Kidney capillary endothelial cell (primary cell): Measurements from ENCODE around the gene SLC23A3.

Source experiments
- DNase-seq: peaks from one replicate; pipeline ENCODE4 v3.0.0-alpha.2; 2018; ENCODE audit warnings: low spot score

SLC23A3 gene, protein sequence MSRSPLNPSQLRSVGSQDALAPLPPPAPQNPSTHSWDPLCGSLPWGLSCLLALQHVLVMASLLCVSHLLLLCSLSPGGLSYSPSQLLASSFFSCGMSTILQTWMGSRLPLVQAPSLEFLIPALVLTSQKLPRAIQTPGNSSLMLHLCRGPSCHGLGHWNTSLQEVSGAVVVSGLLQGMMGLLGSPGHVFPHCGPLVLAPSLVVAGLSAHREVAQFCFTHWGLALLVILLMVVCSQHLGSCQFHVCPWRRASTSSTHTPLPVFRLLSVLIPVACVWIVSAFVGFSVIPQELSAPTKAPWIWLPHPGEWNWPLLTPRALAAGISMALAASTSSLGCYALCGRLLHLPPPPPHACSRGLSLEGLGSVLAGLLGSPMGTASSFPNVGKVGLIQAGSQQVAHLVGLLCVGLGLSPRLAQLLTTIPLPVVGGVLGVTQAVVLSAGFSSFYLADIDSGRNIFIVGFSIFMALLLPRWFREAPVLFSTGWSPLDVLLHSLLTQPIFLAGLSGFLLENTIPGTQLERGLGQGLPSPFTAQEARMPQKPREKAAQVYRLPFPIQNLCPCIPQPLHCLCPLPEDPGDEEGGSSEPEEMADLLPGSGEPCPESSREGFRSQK

GRCh38 chr2:219169930-219170654 lies at the start of gene SLC23A3:
Gene SLC23A3, minus strand, starts transcription at chr2:219170029. Its CDS starts 45 bp downstream, at chr2:219169984.
- no peak for DNase-seq

GRCh38 chr2:219218732-219219701 lies 49.2 kb upstream of the SLC23A3 start, which contains the start of gene ABCB6:
Gene ABCB6, minus strand, starts transcription at chr2:219218958. Its CDS starts 285 bp downstream, at chr2:219218673.
- peak; percentile 67 for DNase-seq

DNA sequence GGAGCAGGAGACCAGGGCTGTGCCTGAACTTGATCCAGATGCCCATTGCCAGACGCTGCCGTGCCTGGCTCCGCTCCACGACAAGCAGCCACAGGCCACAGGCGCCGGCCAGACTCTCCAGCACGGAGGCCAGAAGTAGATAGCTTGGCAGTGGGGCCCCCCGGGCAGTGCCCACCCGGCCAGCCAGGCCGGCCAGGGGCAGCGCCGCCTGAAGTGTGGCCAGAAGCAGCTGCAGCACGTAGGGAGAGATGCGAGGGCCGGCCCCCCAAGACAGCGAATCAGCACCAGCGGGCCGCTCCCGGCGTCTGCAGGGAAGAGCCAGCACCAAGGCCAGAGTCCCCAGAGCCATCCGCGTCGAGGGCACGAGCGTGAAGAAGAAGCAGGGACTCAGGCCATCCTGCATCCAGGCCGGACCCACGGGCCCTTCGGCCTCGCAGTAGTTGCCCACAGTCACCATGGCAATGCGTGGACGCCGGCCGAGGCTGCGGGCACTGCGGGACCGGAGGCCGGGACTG lies 48.4 kb upstream of the SLC23A3 start:
- peak; percentile 42 for DNase-seq

DNA sequence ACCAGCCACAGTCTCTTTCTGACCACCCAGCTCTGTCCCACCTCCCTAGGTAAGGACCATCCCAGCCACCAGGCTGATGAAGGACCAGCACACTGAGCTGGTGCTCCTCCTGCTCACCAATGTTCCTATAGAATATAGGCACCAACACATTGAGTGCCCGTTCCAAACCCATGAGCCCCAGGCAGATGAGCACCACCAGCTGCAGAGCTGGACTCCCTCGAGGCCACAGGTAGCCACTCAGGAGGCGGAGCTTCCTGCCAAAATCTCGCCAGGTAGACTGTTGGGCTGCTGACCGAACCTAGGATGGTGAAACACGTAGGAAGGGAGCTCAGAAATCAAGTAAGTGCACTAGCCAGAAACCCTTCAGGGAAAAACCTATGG lies 46.7 kb upstream of the SLC23A3 start:
- DNase-seq: no peak

DNA sequence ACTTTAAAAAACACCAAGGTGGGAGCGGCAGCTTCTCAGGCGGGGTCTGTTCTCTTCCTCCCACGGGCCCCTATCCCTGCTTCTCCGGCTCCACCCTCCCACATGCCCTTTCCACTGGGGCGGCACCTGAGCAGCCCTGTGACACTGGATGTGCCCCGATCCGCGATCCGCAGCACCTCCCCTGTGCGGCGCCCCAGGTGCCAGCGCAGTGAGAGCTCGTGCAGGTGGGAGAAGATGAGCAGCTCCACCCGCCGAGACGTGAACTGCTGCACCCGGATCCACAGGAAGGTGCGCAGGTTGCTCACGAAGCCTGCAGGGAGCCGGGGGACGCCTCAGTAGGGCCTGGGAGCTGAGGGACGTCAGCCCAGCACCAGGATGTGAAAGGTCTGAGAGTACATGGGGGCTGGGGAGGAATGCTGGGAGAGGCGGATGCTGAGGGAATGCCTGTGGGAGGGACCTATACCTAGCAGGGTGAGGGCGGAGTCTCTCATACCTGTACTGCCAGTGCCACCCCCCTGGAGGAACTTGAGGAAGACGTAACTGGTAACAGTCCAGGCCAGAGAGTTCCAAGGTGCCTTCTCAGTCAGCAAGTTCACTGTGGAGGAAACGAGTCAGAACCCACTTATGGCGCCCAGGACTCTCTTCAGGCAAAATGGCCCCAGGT lies 46.2 kb upstream of the SLC23A3 start:
- DNase-seq: no peak

DNA sequence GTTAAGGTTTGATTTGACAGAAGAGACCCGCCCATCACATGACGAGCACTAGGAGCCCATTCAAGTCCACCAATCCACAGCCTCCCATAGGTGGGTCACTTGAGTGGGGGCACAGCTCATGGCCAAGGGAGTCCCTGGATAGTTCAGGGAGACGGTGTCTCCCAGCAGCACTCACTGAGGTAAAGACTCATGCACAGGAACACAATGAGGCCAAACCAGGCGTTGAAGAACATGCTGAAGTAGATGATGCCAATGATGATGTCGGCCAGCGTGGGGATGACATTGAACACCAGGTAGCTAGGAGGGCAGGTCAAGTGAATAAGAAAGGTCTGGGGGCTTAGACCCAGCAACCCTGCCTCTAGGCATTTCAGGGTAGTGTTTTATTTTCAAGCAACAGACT lies 45.0 kb upstream of the SLC23A3 start:
- no peak for DNase-seq

- DNase-seq: no peak
Measured at GRCh38 chr2:219214141-219214540, 44.3 kb upstream of the SLC23A3 start.

- no peak for DNase-seq
Measured at GRCh38 chr2:219213486-219214071, 43.8 kb upstream of the SLC23A3 start.

GRCh38 chr2:219213026-219213415 lies 43.2 kb upstream of the SLC23A3 start:
- no peak for DNase-seq

DNA sequence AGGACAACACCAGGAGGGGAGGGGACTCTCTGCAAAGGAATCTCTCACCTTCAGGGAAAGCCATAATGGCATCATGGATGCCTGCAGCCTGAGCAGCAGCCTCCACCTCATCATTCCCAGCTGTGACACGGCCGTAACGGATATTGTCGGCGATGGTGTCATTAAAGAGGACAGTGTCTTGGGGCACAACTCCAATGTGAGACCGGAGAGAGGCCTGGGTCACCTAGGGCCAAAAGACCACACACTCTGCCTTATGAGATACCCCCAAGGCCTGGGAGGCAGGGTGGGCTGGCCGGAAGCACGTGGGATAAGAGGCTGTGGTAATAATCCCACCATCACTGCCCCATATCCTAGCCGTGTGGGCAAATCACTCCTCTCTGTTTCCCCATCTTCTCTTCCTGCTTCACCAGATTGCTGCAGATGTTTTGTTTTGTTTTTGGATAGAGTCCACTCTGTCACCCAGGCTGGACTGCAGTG lies 41.1 kb upstream of the SLC23A3 start:
- no peak for DNase-seq

DNA sequence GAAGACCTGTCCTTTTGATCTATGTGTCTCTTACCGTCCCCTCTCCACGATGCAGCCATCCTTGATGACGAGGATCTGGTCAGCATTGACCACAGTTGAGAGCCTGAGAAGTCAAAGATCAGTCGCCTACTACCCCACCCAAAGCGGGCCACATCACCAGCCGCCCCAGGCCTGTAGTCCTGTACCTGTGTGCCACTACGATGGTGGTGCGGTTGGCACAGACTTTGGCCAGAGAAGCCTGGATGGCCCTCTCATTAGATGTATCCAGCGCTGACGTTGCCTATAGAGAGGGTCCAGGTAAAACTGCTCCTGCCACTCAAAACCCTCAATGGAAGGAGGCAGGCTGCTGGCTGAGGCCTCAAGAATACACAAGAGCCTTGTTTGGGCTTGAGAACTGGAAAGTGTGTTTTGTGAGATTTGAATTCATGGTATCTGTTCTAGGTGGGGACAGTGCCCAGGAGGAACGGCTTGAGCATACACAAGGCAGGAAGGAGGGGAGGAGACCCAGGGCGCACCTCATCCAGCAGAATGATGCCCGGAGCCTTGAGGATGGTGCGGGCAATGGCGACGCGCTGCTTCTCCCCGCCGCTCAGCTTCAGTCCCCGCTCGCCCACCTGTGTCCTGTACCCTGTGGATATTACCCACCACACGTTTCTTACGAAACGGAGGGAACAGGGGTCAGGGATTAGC lies 40.5 kb upstream of the SLC23A3 start:
- DNase-seq: no peak

DNA sequence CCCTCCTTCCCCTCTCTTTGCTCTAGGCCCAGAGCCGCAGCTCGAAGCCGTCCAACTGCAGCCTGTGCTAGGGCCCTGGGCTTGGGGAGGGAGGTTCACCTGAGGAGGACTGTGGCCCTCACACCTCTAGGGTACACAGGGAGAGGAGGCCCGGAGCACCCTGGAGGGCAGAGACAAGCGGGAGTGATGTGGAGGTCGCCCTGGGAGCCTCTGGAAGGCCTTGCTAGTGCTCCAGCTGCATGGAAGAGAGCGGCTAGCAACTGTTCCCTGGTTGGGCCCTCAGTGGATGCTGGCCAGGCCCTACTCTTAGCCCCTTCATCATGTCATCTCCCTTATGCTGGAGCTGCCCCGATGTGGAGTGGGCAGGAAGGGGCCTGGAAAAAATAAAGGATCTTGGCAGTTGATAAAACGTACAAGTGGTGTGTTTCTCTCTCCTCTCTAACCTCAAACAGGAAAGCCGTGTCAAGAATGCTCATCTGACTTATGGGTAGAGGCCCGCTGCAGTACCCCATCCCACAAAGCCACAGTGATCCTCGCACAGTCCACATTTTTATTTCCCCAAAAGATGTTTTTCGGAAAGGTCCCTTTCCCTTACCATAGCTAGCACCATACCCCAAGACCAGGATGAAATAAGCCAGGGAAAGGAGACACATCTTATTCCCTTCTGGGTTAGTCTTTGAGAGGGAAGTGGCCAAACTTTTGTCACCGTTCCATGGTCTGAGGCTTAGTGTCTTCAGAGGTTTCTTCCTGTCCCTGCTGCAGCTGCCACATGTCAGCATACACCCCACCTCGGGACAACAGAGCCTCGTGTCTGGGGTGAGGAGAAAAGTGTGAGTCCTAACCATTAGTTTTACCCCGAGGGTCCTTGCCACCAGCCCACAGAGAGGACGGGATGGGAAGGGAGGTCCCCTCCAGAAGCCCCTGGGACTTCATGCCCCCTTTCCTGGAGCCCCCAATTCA lies 39.7 kb upstream of the SLC23A3 start:
- no peak for DNase-seq

DNA sequence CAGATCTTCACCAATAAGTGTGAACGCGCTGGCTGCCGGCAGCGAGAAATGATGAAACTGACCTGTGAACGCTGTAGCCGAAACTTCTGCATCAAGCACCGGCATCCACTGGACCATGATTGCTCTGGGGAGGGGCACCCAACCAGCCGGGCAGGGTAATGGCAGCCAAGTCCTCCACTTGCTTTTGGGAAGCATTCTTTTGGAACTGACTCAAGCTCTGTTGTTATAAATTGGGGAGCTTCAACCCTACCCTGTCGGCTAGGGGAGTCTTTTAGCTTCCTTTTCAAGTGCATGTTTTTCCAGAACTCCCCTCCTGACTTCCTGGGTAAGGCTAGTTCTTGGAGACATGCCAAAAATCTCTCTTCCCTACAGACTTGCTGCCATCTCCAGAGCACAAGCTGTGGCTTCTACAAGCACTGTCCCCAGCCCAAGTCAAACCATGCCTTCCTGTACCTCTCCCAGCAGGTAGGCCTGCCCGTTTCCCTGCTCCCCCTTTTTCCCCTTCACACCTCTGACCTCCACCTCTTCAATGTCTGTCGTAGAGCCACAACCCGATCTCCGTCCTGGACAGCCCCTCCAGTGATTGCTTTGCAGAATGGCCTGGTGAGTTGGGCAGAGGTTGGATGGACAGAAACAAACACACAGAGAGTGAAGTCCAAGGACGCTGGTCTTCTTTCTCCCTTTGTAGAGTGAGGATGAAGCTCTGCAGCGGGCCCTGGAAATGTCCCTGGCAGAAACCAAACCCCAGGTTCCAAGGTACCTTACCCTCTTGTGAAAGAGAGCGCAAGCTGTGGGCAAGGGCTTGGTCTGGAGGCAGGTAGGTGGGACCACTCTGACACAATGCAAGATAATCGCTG lies 38.3 kb upstream of the SLC23A3 start:
- DNase-seq: no peak

- DNase-seq: no peak
Measured at GRCh38 chr2:219207134-219207883, 37.5 kb upstream of the SLC23A3 start.

DNA sequence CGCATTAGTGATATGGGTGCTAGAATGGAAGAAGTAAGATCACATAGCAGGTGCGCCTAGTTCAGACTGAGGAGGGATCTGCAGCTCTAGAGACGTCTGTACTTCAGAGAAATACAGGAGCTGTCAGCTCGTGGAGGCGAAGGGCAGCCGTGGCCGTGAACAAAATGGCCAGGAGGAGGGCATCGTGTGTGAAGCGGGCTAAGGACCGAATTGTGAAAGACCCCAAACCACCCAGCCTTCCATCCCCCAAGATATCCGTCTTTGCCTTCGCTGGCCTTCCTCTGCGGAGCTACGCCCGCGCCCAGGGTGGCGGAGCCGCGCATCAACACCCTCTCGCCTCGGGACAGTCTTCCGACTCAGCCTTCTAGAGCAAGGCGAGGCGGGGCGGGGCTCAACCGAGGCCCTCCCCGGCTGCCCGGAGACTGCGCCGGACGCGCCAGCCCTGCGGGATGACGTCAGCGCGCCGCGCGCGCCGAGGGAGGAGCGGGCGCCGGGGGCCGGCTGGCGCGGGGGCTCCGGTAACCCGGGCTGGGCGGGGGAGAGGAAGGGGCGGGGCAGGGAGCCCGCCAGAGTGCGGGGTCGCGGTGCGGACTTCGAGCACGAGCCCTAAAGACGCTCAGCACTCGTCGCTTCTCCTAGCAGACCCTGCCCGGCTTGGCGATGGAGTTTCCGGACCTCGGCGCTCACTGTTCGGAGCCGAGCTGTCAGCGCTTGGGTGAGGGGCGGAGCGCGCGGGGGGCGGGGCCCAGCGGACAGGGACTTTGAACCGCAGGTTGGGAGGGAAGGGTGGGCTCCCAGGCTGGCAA lies 36.7 kb upstream of the SLC23A3 start, which contains the start of gene ZFAND2B:
Gene ZFAND2B, plus strand, starts transcription at position 455 of the 806 bp plus-strand sequence. Its CDS starts 206 bp downstream, at position 661.
- DNase-seq: peak; percentile 87

DNA sequence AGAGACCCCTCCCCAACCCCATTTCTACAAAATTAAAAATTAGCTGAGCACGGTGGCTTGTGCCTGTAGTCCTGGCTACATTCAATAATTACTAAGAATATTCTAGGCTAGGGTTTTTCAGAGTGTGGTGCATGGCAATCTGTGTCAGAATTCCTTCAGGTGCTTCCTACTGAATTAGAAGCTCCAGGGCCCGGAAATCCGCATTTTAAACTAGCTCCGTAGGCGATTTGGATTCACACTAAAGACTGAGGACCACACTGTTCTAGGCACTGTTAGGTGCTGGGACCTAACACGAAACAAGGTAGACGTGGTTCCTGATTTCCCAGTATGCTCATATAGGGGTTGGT lies 36.1 kb upstream of the SLC23A3 start:
- DNase-seq: no peak
